GM23248 (cell line): ENCODE results near the gene PRDM7. TPM values are rescaled to one million over a fixed set of nuclear protein-coding genes. Genes with fewer than 3 reads are reported as not detected.

ENCODE experiments used
- DNase-seq: peaks from one replicate; pipeline ENCODE4 v3.0.0-alpha.2; 2015
- H2AFZ ChIP-seq: fragments of 200-600 bp; sonication (generic); 2 replicates; pipeline ENCODE4 v1.6.1; 2016; ENCODE audit warnings: antibody characterized with exemption
- H3F3A ChIP-seq: fragments of 200-600 bp; sonication (generic); 2 replicates; pipeline ENCODE4 v1.6.1; 2016; ENCODE audit warnings: mild to moderate bottlenecking, antibody characterized with exemption, mixed run types; ENCODE audit not compliant: insufficient read depth
- H3K27ac ChIP-seq: fragments of 200-600 bp; sonication (generic); 2 replicates; pipeline ENCODE4 v1.5.1; 2016; ENCODE audit warnings: mild to moderate bottlenecking
- H3K27me3 ChIP-seq: fragments of 200-600 bp; sonication (generic); replicated peaks from 2 replicates; pipeline ENCODE4 v1.6.1; 2016; ENCODE audit warnings: mild to moderate bottlenecking; ENCODE audit not compliant: insufficient read depth
- H3K36me3 ChIP-seq: fragments of 200-600 bp; sonication (generic); 2 replicates; pipeline ENCODE4 v1.6.1; 2016; ENCODE audit warnings: low read depth, mild to moderate bottlenecking
- H3K4me1 ChIP-seq: fragments of 200-600 bp; sonication (generic); 2 replicates; pipeline ENCODE4 v1.6.1; 2016; ENCODE audit warnings: mild to moderate bottlenecking; ENCODE audit not compliant: insufficient read depth
- H3K4me2 ChIP-seq: fragments of 200-600 bp; sonication (generic); one replicate; pipeline ENCODE4 v1.6.1; 2016; ENCODE audit warnings: mild to moderate bottlenecking; ENCODE audit not compliant: unreplicated experiment
- H3K4me3 ChIP-seq: fragments of 200-600 bp; sonication (generic); 2 replicates; pipeline ENCODE4 v1.5.1; 2016; ENCODE audit warnings: mild to moderate bottlenecking
- H3K79me2 ChIP-seq: fragments of 200-600 bp; sonication (generic); 2 replicates; pipeline ENCODE4 v1.6.1; 2016; ENCODE audit warnings: mild to moderate bottlenecking; ENCODE audit not compliant: insufficient read depth
- H3K9ac ChIP-seq: fragments of 200-600 bp; sonication (generic); 2 replicates; pipeline ENCODE4 v1.6.1; 2016; ENCODE audit warnings: mild to moderate bottlenecking
- H3K9me2 ChIP-seq: fragments of 200-600 bp; sonication (generic); 2 replicates; pipeline ENCODE4 v1.6.1; 2016; ENCODE audit warnings: mixed run types, mild to moderate bottlenecking, moderate library complexity; ENCODE audit not compliant: insufficient read depth
- H3K9me3 ChIP-seq: fragments of 200-600 bp; sonication (generic); one replicate; pipeline ENCODE4 v1.6.1; 2017; ENCODE audit warnings: low read depth
- H4K20me1 ChIP-seq: fragments of 200-600 bp; sonication (generic); 2 replicates; pipeline ENCODE4 v1.6.0; 2016; ENCODE audit not compliant: insufficient read depth
- EZH2 ChIP-seq: fragments of 200-600 bp; sonication (generic); IDR thresholded peaks from 2 replicates; pipeline ENCODE4 v1.6.1; 2018; ENCODE audit warnings: antibody characterized with exemption, mild to moderate bottlenecking; ENCODE audit not compliant: insufficient read depth, poor library complexity, severe bottlenecking
- EZH2phosphoT487 ChIP-seq: fragments of 200-600 bp; sonication (generic); IDR thresholded peaks from 2 replicates; pipeline ENCODE4 v1.6.1; 2018; ENCODE audit warnings: antibody characterized with exemption, moderate library complexity, mild to moderate bottlenecking, low read depth; ENCODE audit not compliant: insufficient read depth
- WGBS, 2 experiments: methylation state at CpG; one replicate each; pipeline ENCODE4 v1.1.6; 2015 to 2017; ENCODE audit warnings: low lambda C conversion rate in 2 of 2, low coverage in 1 of 2; ENCODE audit errors: missing lambda C conversion rate in 2 of 2; 5-methylcytosine and 5-hydroxymethylcytosine counted together
- in situ Hi-C: fragments of 300-500 bp; cut with MboI; formaldehyde crosslinking; loops from 2 replicates; pipeline ENCODE4 v1.15.0; 2020
- polyA plus RNA-seq: library from polyadenylated mRNA; unstranded; fragments of >200 nt; fragmentation: Nextera tagmentation; extraction: Ambion mirVana; gene quantifications from 2 replicates; pipeline ENCODE4 v1.2.1, GENCODE V29; 2016
- total RNA-seq: library from RNA; depleted of rRNA; stranded (reverse); fragments of >200 nt; shearing (Covaris generic); gene quantifications from 2 replicates; pipeline ENCODE4 v1.2.3, GENCODE V29; 2014

PRDM7 gene
- total and polyA plus RNA-seq, 2 experiments from 2014 or later, result not detected

- Histone ChIP-seq H3K36me3 (no peaks in the 10 kb centered on the region), H3K4me1 (peaks cover 18% of the 10 kb centered on the region), H4K20me1 (no peaks in the 10 kb centered on the region), H3K27ac (peak overlapping the region; percentile 33), H3K9me3 (no peaks in the 10 kb centered on the region), H3K79me2 (peaks cover 20% of the 10 kb centered on the region), H3F3A (peaks cover 16% of the 10 kb centered on the region), H3K4me2 (peak overlapping the region; percentile 90), H3K9ac (no peak overlapping the region), H3K9me2 (no peaks in the 10 kb centered on the region), H3K4me3 (peak overlapping the region; percentile 73; the same call in 1 of the 2 replicates), H3K27me3 (no peaks in the 10 kb centered on the region), H2AFZ (peak overlapping the region; percentile 84)
- 76 to 79% methylated on average over 9 of the region's 9 CpGs for whole genome bisulfite sequencing, 2 experiments
- DNase-seq, result no peak
- TF ChIP-seq EZH2phosphoT487, result no peak
- TF ChIP-seq EZH2, result no peak
- in situ Hi-C loops, result no loop called here
These were observed 56.8 kb downstream of the PRDM7 start for GRCh38 chr16:90020260-90020837.

GRCh38 chr16:90019543-90020259, 57.4 kb downstream of the PRDM7 start:
- Histone ChIP-seq H4K20me1 (no peaks in the 10 kb centered on the region), H3K4me1 (peaks cover 18% of the 10 kb centered on the region), H3K36me3 (no peaks in the 10 kb centered on the region), H3K4me2 (peak overlapping the region; percentile 90), H3K79me2 (peaks cover 20% of the 10 kb centered on the region), H3F3A (peaks cover 16% of the 10 kb centered on the region), H3K27ac (no peak overlapping the region; the same call in 1 of the 2 replicates), H3K9me3 (no peaks in the 10 kb centered on the region), H3K9ac (peak overlapping the region; percentile 58), H3K9me2 (no peaks in the 10 kb centered on the region), H2AFZ (peak overlapping the region; percentile 84), H3K27me3 (no peaks in the 10 kb centered on the region), H3K4me3 (peak overlapping the region; percentile 73)
- DNase-seq, result peak; percentile 80
- WGBS, 2 experiments, result 1 to 3% methylated on average over 34 to 56 of the region's 57 CpGs
- TF ChIP-seq EZH2, result no peak
- TF ChIP-seq EZH2phosphoT487, result no peak
- in situ Hi-C loops, result no loop called here

GRCh38 chr16:90018652-90019542, 58.2 kb downstream of the PRDM7 start, which contains the start of gene DBNDD1:
DBNDD1 (minus strand) TSS chr16:90019456; CDS start chr16:90019341, 115 bp downstream.
- H3K4me3 ChIP-seq, result peak within 1 kb of the TSS; percentile 73
- H3K79me2 ChIP-seq, result peaks cover 12% of the 10 kb centered on the region
- H3F3A ChIP-seq, result peaks cover 16% of the 10 kb centered on the region
- peak; percentile 24 for DNase-seq
- 5% methylated on average over 31 to 77 of the region's 103 CpGs for whole genome bisulfite sequencing, 2 experiments
- peak within 1 kb of the TSS; percentile 33 for H3K27ac ChIP-seq
- peak within 1 kb of the TSS; percentile 84 for H2AFZ ChIP-seq
- H3K9me3 ChIP-seq, result no peaks in the 10 kb centered on the region
- H3K4me2 ChIP-seq, result peak within 1 kb of the TSS; percentile 90
- H4K20me1 ChIP-seq, result no peaks in the 10 kb centered on the region
- no peaks in the 10 kb centered on the region for H3K9me2 ChIP-seq
- in situ Hi-C loops, result no loop called here
- TF ChIP-seq EZH2 (no peak), EZH2phosphoT487 (no peak)
- peak within 1 kb of the TSS; percentile 58 for H3K9ac ChIP-seq
- H3K27me3 ChIP-seq, result no peaks in the 10 kb centered on the region
- H3K4me1 ChIP-seq, result peaks cover 18% of the 10 kb centered on the region
- no peaks in the 10 kb centered on the region for H3K36me3 ChIP-seq

GRCh38 chr16:90018297-90018651, 58.9 kb downstream of the PRDM7 start:
- no peak for TF ChIP-seq EZH2phosphoT487
- no peak for TF ChIP-seq EZH2

More at GRCh38 chr16:90018297-90018651, 58.9 kb downstream of the PRDM7 start:
- H3K9me2 ChIP-seq, result no peaks in the 10 kb centered on the region
- DNase-seq, result no peak
- no peak overlapping the region for H3K4me2 ChIP-seq
- H3K79me2 ChIP-seq, result peaks cover 7% of the 10 kb centered on the region
- H3K4me3 ChIP-seq, result no peak overlapping the region; the same call in 1 of the 2 replicates
- no peaks in the 10 kb centered on the region for H3K27me3 ChIP-seq
- H4K20me1 ChIP-seq, result no peaks in the 10 kb centered on the region
- no peak overlapping the region for H3K9ac ChIP-seq
- no peak overlapping the region for H3K27ac ChIP-seq
- 45 to 52% methylated on average over 6 to 7 of the region's 7 CpGs for WGBS, 2 experiments
- H3K4me1 ChIP-seq, result peaks cover 15% of the 10 kb centered on the region
- no peak overlapping the region for H2AFZ ChIP-seq
- in situ Hi-C loops, result no loop called here
- peaks cover 16% of the 10 kb centered on the region for H3F3A ChIP-seq
- H3K36me3 ChIP-seq, result no peaks in the 10 kb centered on the region
- H3K9me3 ChIP-seq, result no peaks in the 10 kb centered on the region
